Stimulated activated naive CD8-positive, alpha-beta T cell treated with anti-CD3 and anti-CD28 coated beads, Interleukin-15, Interleukin-2, amounts not matched to agents 100 U/mL and 50 U/mL, for 24 hours (primary cell): Measurements from ENCODE around the gene ARAP1.
"Not testable (repeated sequence)": the region's sequence is repeated elsewhere in the genome, so short reads cannot be mapped to it uniquely, and the experiment has no call there.

Experiments used
- ATAC-seq: fragments of 150-1000 bp; cut with Tn5 transposase; one replicate; pipeline ENCODE4 v1.10.0; 2021
- DNase-seq: peaks from one replicate; pipeline ENCODE4 v3.0.0; 2021

ARAP1 gene

DNA sequence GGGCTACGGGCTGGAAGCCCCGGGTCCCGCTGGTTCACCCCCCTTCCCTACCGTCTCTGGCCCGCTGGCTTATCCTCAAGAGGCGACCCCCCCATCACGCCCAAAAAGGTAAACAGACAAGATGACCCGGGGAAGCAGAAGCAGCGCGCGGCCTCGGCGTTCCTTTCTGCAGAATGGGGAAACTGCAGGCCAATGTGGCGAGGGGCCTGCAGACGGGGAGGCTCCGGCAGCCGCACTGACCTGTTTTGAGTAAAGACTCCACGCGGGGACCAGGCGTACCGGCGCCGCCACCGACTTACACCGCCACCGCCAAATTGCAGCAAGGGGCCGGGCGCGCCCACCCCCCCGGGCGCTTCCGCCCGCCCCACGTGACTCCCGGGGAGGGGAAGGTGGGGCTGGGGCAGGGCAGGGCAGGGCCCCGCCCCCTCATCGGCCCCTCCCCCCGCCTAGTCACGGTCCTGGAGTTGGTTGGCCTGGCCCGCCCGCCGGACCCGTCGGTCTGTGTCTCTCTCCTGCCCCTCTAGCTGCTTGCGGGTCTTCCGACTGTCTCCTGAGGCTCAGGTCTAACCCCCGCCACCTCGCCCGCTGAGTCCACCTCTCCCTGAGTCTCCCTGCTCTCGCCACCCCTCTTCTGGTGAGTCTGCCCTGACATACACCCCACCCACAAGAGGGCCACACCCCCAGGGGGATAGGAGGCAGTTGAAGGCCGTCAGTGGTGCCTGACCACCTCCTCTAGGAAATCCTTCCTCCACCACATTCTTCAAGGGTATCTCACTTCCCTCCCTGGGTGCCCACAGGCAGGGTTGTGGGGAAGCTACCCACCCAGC is at the start of gene ARAP1:
Gene ARAP1 (minus strand): TSS at position 321 of the 827 bp plus-strand sequence. CDS start 25,280 bp downstream, outside the sequence.
- DNase-seq = peak; percentile 79
- peak; percentile 80 for ATAC-seq

GRCh38 chr11:72799441-72799840 is 47.2 kb upstream of the ARAP1 start:
- DNase-seq (no peak), ATAC-seq (no peak)

DNA sequence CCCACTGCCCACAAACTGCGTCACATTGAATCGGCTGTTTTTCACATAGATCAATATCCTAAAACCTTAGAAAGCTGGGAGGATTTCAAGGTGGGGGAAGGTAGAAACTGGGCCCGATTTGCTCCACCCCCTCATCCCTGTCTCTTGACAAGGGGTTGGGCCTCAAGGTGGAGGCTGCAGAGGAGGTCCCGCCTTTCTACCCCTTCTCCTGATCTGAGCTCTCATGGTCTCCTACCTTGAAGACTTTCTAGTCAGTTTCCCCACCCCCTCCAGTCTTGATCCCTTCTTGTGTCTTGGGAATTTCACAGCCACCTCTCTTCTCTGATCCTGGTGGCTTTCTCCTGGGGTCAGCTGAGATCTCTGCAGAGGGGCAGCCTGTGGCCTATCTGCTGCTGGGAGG is 46.2 kb upstream of the ARAP1 start:
- ATAC-seq (no peak), DNase-seq (no peak)

GRCh38 chr11:72793425-72794367 is 41.5 kb upstream of the ARAP1 start, which contains the start of gene STARD10:
Gene STARD10, minus strand, starts transcription at chr11:72794047. Its CDS starts 12,866 bp downstream, at chr11:72781181.
- DNase-seq (peak; percentile 96), ATAC-seq (peak; percentile 95)

GRCh38 chr11:72793076-72793424 is 40.8 kb upstream of the ARAP1 start:
- no peak for ATAC-seq

DNA sequence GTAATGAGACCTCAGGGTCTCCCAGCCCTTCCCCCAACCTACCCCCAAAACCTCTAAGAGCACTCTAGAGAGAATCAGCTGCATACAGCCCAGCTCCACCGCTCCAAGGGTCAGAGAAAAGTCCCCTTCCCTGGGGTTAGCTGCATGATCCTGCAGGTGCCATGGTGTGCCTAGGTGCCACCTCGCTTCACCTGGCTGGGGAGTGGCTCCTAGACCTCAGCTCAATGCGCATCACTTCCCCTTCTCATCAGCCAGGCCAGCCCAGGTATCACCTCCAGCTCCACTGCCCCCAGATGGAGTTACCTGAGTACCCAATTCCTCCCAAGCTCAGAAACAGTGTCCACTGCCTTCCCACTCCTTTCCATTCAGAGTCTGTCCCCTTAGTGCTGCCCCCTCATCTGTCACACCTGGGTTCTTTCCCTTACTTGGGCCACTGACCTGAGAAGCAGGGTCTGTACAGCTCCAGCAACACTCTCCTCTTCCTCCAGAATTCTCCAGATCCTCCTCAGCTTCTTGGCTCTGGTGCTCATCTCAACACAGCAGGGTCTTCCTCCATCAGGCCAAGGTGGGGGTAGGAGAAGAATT is 40.3 kb upstream of the ARAP1 start:
- DNase-seq (no peak), ATAC-seq (no peak)

More at GRCh38 chr11:72793076-72793424, 40.8 kb upstream of the ARAP1 start:
- no peak for DNase-seq

DNA sequence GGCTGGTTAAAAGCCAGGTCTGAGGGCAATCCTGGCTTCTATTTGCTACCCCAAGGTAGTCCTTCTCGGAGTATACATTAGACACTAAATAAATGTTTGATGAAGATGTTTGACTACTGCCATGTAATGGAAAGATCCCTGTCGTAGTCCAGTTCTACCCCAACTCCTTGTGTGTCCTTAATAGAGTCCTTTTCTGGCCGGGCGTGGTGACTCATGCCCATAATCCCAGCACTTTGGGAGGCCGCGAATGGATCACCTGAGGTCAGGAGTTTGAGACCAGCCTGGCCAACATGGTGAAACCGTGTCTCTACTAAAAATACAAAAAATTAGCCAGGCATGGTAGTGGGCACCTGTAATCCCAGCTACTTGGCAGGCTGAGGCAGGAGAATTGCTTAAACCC is 39.0 kb upstream of the ARAP1 start:
- not testable (repeated sequence) for ATAC-seq, DNase-seq

GRCh38 chr11:72789493-72790131 is 37.4 kb upstream of the ARAP1 start:
- no peak for ATAC-seq

GRCh38 chr11:72788241-72788640 is 36.0 kb upstream of the ARAP1 start:
- DNase-seq (no peak), ATAC-seq (no peak)

More at GRCh38 chr11:72789493-72790131, 37.4 kb upstream of the ARAP1 start:
- no peak for DNase-seq

- ATAC-seq (peak; percentile 13), DNase-seq (no peak)
Observed at GRCh38 chr11:72787216-72788104, 35.3 kb upstream of the ARAP1 start.

DNA sequence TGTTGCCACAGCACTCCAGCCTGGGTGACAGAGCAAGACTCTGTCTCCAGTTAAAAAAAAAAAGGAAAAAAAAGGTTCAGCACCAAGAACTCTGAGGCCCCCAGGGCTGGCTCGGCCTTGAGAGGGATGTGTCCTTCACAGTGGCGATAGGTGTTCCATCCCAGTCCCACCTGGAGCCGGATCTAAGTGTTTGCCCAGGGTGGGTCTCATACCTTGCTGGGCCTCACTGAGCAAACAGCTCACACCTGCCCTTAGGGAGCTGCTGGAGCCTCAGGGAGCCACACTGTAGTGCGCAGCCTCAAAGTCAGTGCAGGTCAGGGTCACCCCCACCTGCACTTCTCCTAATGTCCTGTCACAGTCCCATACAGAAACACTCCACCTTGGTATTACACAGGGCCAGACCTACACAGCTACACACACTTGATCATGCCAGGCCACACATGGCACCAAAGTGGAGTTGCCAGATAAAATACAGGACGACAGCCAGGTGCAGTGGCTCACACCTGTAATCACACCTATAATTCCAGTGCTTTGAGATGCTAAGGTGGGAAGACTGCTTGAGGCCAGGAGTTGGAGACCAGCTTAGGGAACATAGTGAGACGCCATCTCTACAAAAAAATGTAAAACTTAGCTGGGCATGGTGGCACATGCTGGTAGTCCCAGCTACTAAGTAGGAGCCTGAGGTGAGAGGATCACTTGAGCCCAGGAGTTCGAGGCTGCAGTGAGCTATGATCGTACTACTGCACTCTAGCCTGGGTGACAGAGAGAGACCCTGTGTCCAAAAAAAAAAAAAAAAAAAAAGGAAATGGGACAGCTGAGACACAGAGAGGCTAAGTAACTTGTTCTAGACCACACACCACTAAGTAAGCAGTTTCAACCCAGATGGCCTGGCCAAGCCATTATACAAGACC is 34.4 kb upstream of the ARAP1 start:
- DNase-seq (no peak), ATAC-seq (no peak)

DNA sequence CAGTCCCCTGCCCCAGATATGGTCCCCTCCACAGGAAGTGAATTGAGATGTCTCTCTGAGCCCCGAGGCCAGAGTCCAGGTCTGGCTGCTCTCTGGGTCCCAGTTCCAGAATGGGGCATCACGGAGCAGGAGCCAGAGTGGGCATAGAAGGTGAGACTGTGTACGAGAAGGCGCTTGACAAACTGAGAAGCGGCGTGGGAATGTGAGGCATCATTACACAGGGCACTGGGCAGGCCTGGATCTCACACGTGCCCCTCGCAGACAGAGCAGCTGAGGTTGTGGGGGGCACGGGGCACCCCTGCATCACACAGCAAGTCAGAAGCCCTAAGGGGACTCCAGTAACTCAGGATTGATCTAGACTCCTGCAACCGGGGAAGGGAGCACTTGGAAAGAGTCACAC is 32.5 kb upstream of the ARAP1 start:
- ATAC-seq = no peak

DNA sequence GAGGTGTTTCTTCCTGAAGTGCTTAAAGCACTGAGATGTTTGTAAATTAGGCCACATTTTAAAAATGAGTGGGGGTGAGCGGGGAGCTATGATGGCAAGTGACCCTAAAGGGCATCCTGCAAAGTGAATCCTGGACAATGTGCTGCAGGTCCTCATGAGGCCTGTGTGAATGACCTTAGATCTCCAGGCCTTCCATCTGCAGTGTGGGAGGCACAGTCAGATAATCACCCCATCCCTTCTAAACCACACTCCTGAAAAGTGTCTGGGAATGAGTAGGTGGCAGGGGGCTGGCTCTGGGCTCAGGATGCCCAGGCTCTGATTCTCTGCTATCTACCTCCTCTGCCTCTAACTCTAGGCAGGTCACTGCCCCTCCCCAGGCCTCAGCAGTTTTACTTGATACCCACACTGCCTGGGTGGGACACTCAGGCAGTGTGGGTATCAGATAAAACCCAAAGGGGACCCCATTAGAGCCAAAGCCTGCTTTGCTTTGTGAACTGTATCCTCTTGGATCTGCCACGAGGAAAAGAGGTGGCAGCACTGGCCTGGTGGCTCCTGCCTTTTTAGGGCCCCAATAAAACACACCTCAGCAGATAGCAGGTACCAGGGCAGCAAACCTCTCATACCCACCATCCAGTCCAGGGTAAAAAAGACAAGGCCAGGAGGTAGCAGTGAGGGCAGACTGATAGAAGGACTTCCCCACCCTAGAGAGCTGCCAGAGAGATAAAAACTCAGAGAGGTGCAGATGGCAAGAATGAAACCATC is 31.1 kb upstream of the ARAP1 start:
- DNase-seq (no peak), ATAC-seq (no peak)

More for the DNA sequence above, 32.5 kb upstream of the ARAP1 start:
- DNase-seq = no peak

- ATAC-seq = peak; percentile 4
- DNase-seq = no peak
Observed at GRCh38 chr11:72782081-72782920, 30.1 kb upstream of the ARAP1 start.

GRCh38 chr11:72781313-72782080 is 29.3 kb upstream of the ARAP1 start:
- DNase-seq (peak; percentile 62), ATAC-seq (peak; percentile 21)

- DNase-seq (no peak), ATAC-seq (no peak)
Observed at GRCh38 chr11:72781063-72781312, 28.8 kb upstream of the ARAP1 start.

DNA sequence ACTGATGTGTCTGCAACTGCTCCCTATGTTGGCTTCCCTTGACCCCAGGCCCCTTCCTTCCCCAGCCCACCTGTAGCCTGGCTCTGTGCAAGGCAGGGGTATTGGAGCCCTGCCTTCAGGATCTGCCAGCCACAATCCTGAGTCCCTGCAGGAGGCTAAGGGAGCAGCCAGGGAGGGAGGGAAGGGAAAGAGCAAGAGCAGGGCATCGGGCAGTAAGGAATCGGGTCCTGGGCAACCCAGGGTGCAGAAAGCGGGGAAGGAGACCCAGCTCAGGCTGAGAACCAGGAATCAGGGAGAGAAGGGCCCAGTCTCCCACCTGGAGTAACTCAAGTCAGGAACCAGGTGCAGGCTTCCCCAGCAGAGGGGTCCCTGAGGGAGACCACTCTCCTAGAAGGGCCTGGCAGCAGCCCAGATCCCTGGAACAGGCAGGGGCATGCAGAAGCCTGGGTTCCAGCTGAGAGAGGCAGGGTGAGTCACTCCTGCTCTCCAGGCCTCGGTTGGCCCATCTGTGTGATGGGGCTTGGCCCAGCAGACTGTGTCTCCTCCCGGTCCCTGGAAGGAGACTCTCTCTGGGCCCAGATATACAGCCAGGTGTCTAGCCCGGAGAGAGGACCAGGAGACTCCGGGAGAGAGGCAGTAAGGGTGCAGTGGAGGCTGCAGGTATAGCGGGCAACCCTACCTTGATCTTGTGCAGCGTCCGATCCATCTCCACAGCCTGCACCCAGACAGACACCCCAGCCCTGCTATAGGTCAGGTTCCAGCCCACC is 28.3 kb upstream of the ARAP1 start:
- ATAC-seq = no peak
- DNase-seq = no peak
